Activated T-cell treated with anti-CD3 and anti-CD28 coated beads for 4 hours (primary cell): Measurements from ENCODE around the gene CCR9.

Experiments used
- DNase-seq: peaks from one replicate; pipeline ENCODE4 v3.0.0-alpha.2; 2020

The CCR9 gene

GRCh38 chr3:45873638-45874037 is 12.7 kb upstream of the CCR9 start:
- DNase-seq = no peak

- no peak for DNase-seq
Measured at GRCh38 chr3:45874677-45875346, 11.5 kb upstream of the CCR9 start.

GRCh38 chr3:45878124-45878523 is 8.2 kb upstream of the CCR9 start:
- DNase-seq = no peak

GRCh38 chr3:45880725-45881077 is 5.6 kb upstream of the CCR9 start:
- DNase-seq = no peak

GRCh38 chr3:45881078-45882022 is 5.0 kb upstream of the CCR9 start:
- DNase-seq = no peak

- DNase-seq = no peak
Measured at GRCh38 chr3:45884368-45885201, 1.8 kb upstream of the CCR9 start.

- no peak for DNase-seq
Measured at GRCh38 chr3:45887285-45887684, 942 bp downstream of the CCR9 start.

- DNase-seq = no peak
Measured at GRCh38 chr3:45887759-45888511, 1.6 kb downstream of the CCR9 start.

- DNase-seq = no peak
Measured at GRCh38 chr3:45889337-45889736, 3.0 kb downstream of the CCR9 start.

GRCh38 chr3:45890405-45890804 is 4.1 kb downstream of the CCR9 start:
- no peak for DNase-seq

GRCh38 chr3:45892161-45892560 is 5.8 kb downstream of the CCR9 start:
- no peak for DNase-seq

GRCh38 chr3:45894015-45894414 is 7.7 kb downstream of the CCR9 start:
- DNase-seq = no peak

- DNase-seq = no peak
Measured at GRCh38 chr3:45895686-45896468, 9.5 kb downstream of the CCR9 start.

GRCh38 chr3:45896956-45897355 is 10.6 kb downstream of the CCR9 start:
- no peak for DNase-seq

GRCh38 chr3:45904931-45905330 is 18.6 kb downstream of the CCR9 start:
- no peak for DNase-seq

GRCh38 chr3:45905755-45906154 is 19.4 kb downstream of the CCR9 start:
- no peak for DNase-seq

- no peak for DNase-seq
Measured at GRCh38 chr3:45906681-45907407, 20.5 kb downstream of the CCR9 start.

GRCh38 chr3:45907769-45908705 is 21.7 kb downstream of the CCR9 start:
- no peak for DNase-seq

- no peak for DNase-seq
Measured at GRCh38 chr3:45908761-45909160, 22.4 kb downstream of the CCR9 start.

GRCh38 chr3:45909542-45909941 is 23.2 kb downstream of the CCR9 start:
- no peak for DNase-seq
